ENCODE results near the gene CCER1. TPM values are rescaled to one million over a fixed set of nuclear protein-coding genes. Genes with fewer than 3 reads are reported as not detected.
"Not testable (repeated sequence)": the region's sequence is repeated elsewhere in the genome, so short reads cannot be mapped to it uniquely, and the experiment has no call there.

Gene CCER1
- polyA plus RNA-seq, 3 donors, result not detected

DNA sequence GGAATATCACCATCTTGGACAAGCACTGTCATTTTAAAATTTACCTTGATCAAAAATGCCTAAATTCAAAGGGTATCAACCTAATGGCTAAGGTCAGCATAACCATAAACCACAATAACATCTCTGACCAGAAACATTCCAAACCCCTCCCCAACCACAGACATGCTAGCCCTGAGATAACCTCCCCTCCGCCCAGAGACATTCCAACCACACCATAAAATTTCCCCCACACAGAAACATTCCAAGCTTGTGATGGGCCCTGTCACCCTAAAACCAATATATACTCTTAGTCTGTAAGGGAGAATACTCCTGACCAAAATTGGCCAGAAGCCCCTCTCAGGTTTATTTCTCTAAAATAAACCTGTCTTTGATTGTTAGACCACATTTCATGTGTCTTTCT, 32.1 kb upstream of the CCER1 start:
- H3K4me3 Mint-ChIP-seq, result no peak overlapping the region
- H3K4me2 ChIP-seq (replicated peaks; ENCODE audit: extremely low read depth, low read length, poor library complexity, severe bottlenecking), result no peak overlapping the region
- H3K4me1 Mint-ChIP-seq, result no peaks in the 10 kb centered on the region
- H3K36me3 Mint-ChIP-seq, result no peaks in the 10 kb centered on the region
- DNase-seq, result no peak
- no peaks in the 10 kb centered on the region for H3K27me3 Mint-ChIP-seq (ENCODE audit: low read depth in 3 of 3)
- no peaks in the 10 kb centered on the region for H4K20me1 ChIP-seq (ENCODE audit: insufficient read depth, low read length)
- no peaks in the 10 kb centered on the region for H3K4me1 ChIP-seq (ENCODE audit: control insufficient read depth in 1 of 2, insufficient read depth in 2 of 2, low read length in 2 of 2)
- H3K27ac ChIP-seq (ENCODE audit: low read depth in 1 of 2, low read length in 2 of 2), result no peak overlapping the region
- peaks cover 0 to 8% (median 2%) of the 10 kb centered on the region in 7 donors for H3K9me3 Mint-ChIP-seq
- H3K79me2 ChIP-seq (ENCODE audit: insufficient read depth, low read length), result no peaks in the 10 kb centered on the region
- intact Hi-C loops (cut with micrococcal nuclease), result no loop called here
- H3K27ac Mint-ChIP-seq, result peak overlapping the region in 1 of 7 donors; percentile 58
- WGBS (ENCODE audit: insufficient coverage), result 100% methylated on average over 1 of the region's 1 CpG
- no peaks in the 10 kb centered on the region for H3K9me3 ChIP-seq (replicated peaks in 1 of 2; ENCODE audit: control insufficient read depth in 1 of 2, insufficient read depth in 1 of 2, low read length in 2 of 2)
- H3K4me3 ChIP-seq (replicated peaks in 1 of 3; ENCODE audit: low read depth in 2 of 3, low read length in 3 of 3), result no peak overlapping the region
- H3K36me3 ChIP-seq (replicated peaks in 1 of 2; ENCODE audit: control insufficient read depth in 1 of 2, insufficient read depth in 2 of 2, low read length in 2 of 2), result no peaks in the 10 kb centered on the region
- no peak overlapping the region for H2AFZ ChIP-seq (ENCODE audit: insufficient read depth, low read depth, low read length, poor library complexity, severe bottlenecking)
- no peak overlapping the region for H3K9ac ChIP-seq (ENCODE audit: insufficient read depth, low read length, poor library complexity, severe bottlenecking)
- no peaks in the 10 kb centered on the region for H3K27me3 ChIP-seq (ENCODE audit: control insufficient read depth in 2 of 2, insufficient read depth in 2 of 2, low read length in 2 of 2)
- TF ChIP-seq, protein P1, sequence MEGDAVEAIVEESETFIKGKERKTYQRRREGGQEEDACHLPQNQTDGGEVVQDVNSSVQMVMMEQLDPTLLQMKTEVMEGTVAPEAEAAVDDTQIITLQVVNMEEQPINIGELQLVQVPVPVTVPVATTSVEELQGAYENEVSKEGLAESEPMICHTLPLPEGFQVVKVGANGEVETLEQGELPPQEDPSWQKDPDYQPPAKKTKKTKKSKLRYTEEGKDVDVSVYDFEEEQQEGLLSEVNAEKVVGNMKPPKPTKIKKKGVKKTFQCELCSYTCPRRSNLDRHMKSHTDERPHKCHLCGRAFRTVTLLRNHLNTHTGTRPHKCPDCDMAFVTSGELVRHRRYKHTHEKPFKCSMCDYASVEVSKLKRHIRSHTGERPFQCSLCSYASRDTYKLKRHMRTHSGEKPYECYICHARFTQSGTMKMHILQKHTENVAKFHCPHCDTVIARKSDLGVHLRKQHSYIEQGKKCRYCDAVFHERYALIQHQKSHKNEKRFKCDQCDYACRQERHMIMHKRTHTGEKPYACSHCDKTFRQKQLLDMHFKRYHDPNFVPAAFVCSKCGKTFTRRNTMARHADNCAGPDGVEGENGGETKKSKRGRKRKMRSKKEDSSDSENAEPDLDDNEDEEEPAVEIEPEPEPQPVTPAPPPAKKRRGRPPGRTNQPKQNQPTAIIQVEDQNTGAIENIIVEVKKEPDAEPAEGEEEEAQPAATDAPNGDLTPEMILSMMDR (IDR thresholded peaks at IDR 0.05), result no peak

DNA sequence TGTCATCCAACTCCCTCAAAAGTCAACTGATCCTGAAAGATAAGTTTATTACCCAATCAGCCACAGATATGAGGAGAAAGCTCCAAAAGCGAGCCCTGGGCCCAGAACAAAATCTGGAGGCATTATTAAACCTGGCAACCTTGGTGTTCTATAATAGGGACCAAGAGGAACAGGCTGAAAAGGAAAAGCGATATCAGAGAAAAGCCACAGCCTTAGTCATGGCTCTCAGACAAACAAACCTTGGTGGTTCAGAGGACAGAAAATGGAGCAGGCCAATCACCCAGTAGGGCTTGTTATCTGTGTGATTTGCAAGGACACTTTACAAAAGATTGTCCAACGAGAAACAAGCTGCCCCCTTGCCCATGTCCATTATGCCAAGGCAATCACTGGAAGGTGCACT, 30.4 kb upstream of the CCER1 start:
- WGBS (ENCODE audit: insufficient coverage), result 88% methylated on average over 1 of the region's 3 CpGs
- H3K27me3 ChIP-seq (ENCODE audit: control insufficient read depth in 2 of 2, insufficient read depth in 2 of 2, low read length in 2 of 2); H3K36me3 Mint-ChIP-seq; H3K4me1 ChIP-seq (ENCODE audit: control insufficient read depth in 1 of 2, insufficient read depth in 2 of 2, low read length in 2 of 2); H3K27ac Mint-ChIP-seq; H3K27ac ChIP-seq (ENCODE audit: low read depth in 1 of 2, low read length in 2 of 2); H3K9me3 ChIP-seq (replicated peaks in 1 of 2; ENCODE audit: control insufficient read depth in 1 of 2, insufficient read depth in 1 of 2, low read length in 2 of 2); H3K9me3 Mint-ChIP-seq; H3K36me3 ChIP-seq (replicated peaks in 1 of 2; ENCODE audit: control insufficient read depth in 1 of 2, insufficient read depth in 2 of 2, low read length in 2 of 2); H3K27me3 Mint-ChIP-seq (ENCODE audit: low read depth in 3 of 3); H4K20me1 ChIP-seq (ENCODE audit: insufficient read depth, low read length); H2AFZ ChIP-seq (ENCODE audit: insufficient read depth, low read depth, low read length, poor library complexity, severe bottlenecking); H3K4me3 ChIP-seq (replicated peaks in 1 of 3; ENCODE audit: low read depth in 2 of 3, low read length in 3 of 3); H3K4me2 ChIP-seq (replicated peaks; ENCODE audit: extremely low read depth, low read length, poor library complexity, severe bottlenecking); H3K79me2 ChIP-seq (ENCODE audit: insufficient read depth, low read length); H3K4me1 Mint-ChIP-seq; intact Hi-C loops (cut with micrococcal nuclease); DNase-seq; H3K4me3 Mint-ChIP-seq; H3K9ac ChIP-seq (ENCODE audit: insufficient read depth, low read length, poor library complexity, severe bottlenecking): not testable (repeated sequence)
